HepG2 (cell line): ENCODE measurements around the gene TATDN3. TPM values are rescaled to one million over a fixed set of nuclear protein-coding genes. Genes with fewer than 3 reads are reported as not detected.
"Not testable (repeated sequence)": the region's sequence is repeated elsewhere in the genome, so short reads cannot be mapped to it uniquely, and the experiment has no call there.

Experiments
- ATAC-seq: fragments of 200-7000 bp; cut with Tn5 transposase; 3 replicates; pipeline ENCODE4 v1.9.1; 2020; ENCODE audit warnings: mild to moderate bottlenecking, moderate library complexity
- BruUV-seq: library from RNA; stranded (reverse); fragments of 400-500 nt; replicated peaks from 2 replicates; lab custom pipeline; 2021; lab: Mats Ljungman, UMichigan
- CTCF ChIA-PET: fragments of 300-600 bp; formaldehyde crosslinking; extraction: SDS; loops from one replicate; lab custom pipeline; 2021; ENCODE audit warnings: low total read pairs, inconsistent platforms, low intra/inter-chr PET ratio; lab: Yijun Ruan, JAX
- POLR2A ChIA-PET: fragments of 350-600 bp; sonication (Branson Sonifier 250); formaldehyde crosslinking; loops from one replicate; lab custom pipeline; 2020; ENCODE audit warnings: antibody characterized with exemption, inconsistent platforms; lab: Yijun Ruan, JAX
- DNase-seq: peaks from one replicate; pipeline ENCODE4 v3.0.0-alpha.2; 2015; ENCODE audit warnings: low spot score
- FAIRE-seq: peaks from 3 replicates; lab custom pipeline; 2011; peaks lifted over from hg19 to GRCh38; lab: Jason Lieb, UNC
- H2AFZ ChIP-seq: one replicate; pipeline ENCODE4 v1.6.1; 2011; ENCODE audit warnings: low read length, inconsistent platforms
- H3K27ac ChIP-seq: fragments of 300-600 bp; 3 replicates; pipeline ENCODE4 v1.8.0; 2011; ENCODE audit warnings: mixed run types, mild to moderate bottlenecking, mixed read lengths, low read length, inconsistent platforms; ENCODE audit not compliant: insufficient read depth; ENCODE audit errors: extremely low read length
- H3K27me3 ChIP-seq, 2 experiments: fragments of 200-600 bp in 1 of 2; 2 replicates in 1 of 2; 3 replicates in 1 of 2; pipeline versions ENCODE4 v1.6.0 to v1.8.0; 2011; ENCODE audit warnings: low read length in 2 of 2, mild to moderate bottlenecking in 2 of 2, moderate library complexity in 2 of 2, inconsistent platforms in 1 of 2; ENCODE audit not compliant: insufficient read depth in 2 of 2, control insufficient read depth in 1 of 2
- H3K36me3 ChIP-seq, 2 experiments: fragments of 200-600 bp in 1 of 2; replicated peaks in 1 of 2; 2 replicates in 1 of 2; 3 replicates in 1 of 2; pipeline versions ENCODE4 v1.5.1 to v1.8.0; 2011; ENCODE audit warnings: low read length in 2 of 2, inconsistent platforms in 1 of 2; ENCODE audit not compliant: insufficient read depth in 2 of 2, control insufficient read depth in 1 of 2
- H3K4me1 ChIP-seq: 2 replicates; pipeline ENCODE4 v1.5.1; 2012; ENCODE audit warnings: low read length, inconsistent platforms; ENCODE audit not compliant: insufficient read depth
- H3K4me2 ChIP-seq: 2 replicates; pipeline ENCODE4 v1.6.0; 2011; ENCODE audit warnings: low read depth, low read length, inconsistent platforms
- H3K4me3 ChIP-seq, 3 experiments: fragments of 200-600 bp in 1 of 3; sonication (generic), shearing (Covaris generic) in 1 of 3; replicated peaks in 1 of 3; 2 replicates each; pipeline ENCODE4 v1.5.1; 2011 to 2016; ENCODE audit warnings: low read length in 3 of 3, inconsistent platforms in 2 of 3, low read depth in 2 of 3, mild to moderate bottlenecking in 2 of 3, control low read depth in 1 of 3, mixed read lengths in 1 of 3; ENCODE audit not compliant: insufficient read depth in 1 of 3
- H3K79me2 ChIP-seq: one replicate; pipeline ENCODE4 v1.6.1; 2011; ENCODE audit warnings: low read length, inconsistent platforms; ENCODE audit not compliant: insufficient read depth
- H3K9ac ChIP-seq: 2 replicates; pipeline ENCODE4 v1.6.0; 2011; ENCODE audit warnings: mild to moderate bottlenecking, low read depth, low read length, inconsistent platforms; ENCODE audit not compliant: insufficient read depth
- H3K9me3 ChIP-seq: 2 replicates; pipeline ENCODE4 v1.5.1; 2012; ENCODE audit warnings: mild to moderate bottlenecking, low read length
- H4K20me1 ChIP-seq: 2 replicates; pipeline ENCODE4 v1.6.0; 2011; ENCODE audit warnings: inconsistent platforms, mild to moderate bottlenecking, low read length, moderate library complexity; ENCODE audit not compliant: insufficient read depth
- ETV5 ChIP-seq: IDR thresholded peaks from 2 replicates; pipeline ENCODE4 v1.6.1; 2018; ENCODE audit warnings: missing biosample characterization, missing genetic modification reagents, inconsistent platforms, borderline replicate concordance
- FOXP1 ChIP-seq, 2 experiments: fragments of 450-650 bp in 1 of 2; IDR thresholded peaks; 2 replicates each; pipeline ENCODE4 v1.6.1; 2017 to 2018; ENCODE audit warnings: antibody characterized with exemption in 1 of 2
- NCOA5 ChIP-seq: sonication (generic); formaldehyde crosslinking; IDR thresholded peaks from 2 replicates; pipeline ENCODE4 v1.4.0; 2020; ENCODE audit warnings: missing genetic modification reagents
- REST ChIP-seq, 2 experiments: IDR thresholded peaks; 2 replicates each; pipeline ENCODE4 v1.6.1; 2011 to 2012; ENCODE audit warnings: low read length in 2 of 2, borderline replicate concordance in 1 of 2, low read depth in 1 of 2, mild to moderate bottlenecking in 1 of 2, moderate library complexity in 1 of 2
- WGBS: methylation state at CpG from one replicate; pipeline ENCODE4 v1.1.6; 2017; ENCODE audit warnings: low lambda C conversion rate; 5-methylcytosine and 5-hydroxymethylcytosine counted together
- in situ Hi-C: cut with HindIII; loops from 2 replicates; pipeline ENCODE4 v1.10.0; 2017; ENCODE audit warnings: low pct_unique_long_range_greater_than_20kb; ENCODE audit not compliant: extremely low pct_ligation_motif_present
- intact Hi-C: fragments of 100-400 bp; cut with micrococcal nuclease; formaldehyde crosslinking; loops from one replicate; pipeline ENCODE4 v1.10.0; 2022; ENCODE audit not compliant: unreplicated experiment
- polyA plus RNA-seq, 8 experiments: library from polyadenylated mRNA; depleted of rRNA in 3 of 8; stranded (reverse) in 7 of 8; unstranded in 1 of 8; fragments of >200 nt; fragmentation: Illumina TruSeq in 4 of 8; extraction: Trizol in 4 of 8; gene quantifications; 2 replicates each; pipeline versions ENCODE4 v1.2.1 to v1.2.3, GENCODE V29; 2011 to 2016; ENCODE audit warnings: low read depth in 4 of 8, missing spikeins in 1 of 8, mixed read lengths in 1 of 8; ENCODE audit not compliant: insufficient read depth in 1 of 8
- total RNA-seq, 5 experiments: library from RNA; depleted of rRNA; stranded (reverse); fragments of >200 nt; fragmentation: Illumina TruSeq; extraction: Trizol; gene quantifications; 2 replicates each; pipeline ENCODE4 v1.2.3, GENCODE V29; 2016; ENCODE audit warnings: low read depth in 1 of 5

The TATDN3 gene
- total and polyA plus RNA-seq, 2 of the 13 experiments (the other 11 are each of a cell fraction or from before 2014, with no cell fraction given): 7.3 to 8.6 TPM

- no peak overlapping the region for H3K4me3 ChIP-seq
- no peak for ATAC-seq
- FAIRE-seq: no peak
- intact Hi-C loops: no loop called here
- TF ChIP-seq ETV5 (CRISPR knock-in tag) (no peak), FOXP1 (IDR thresholded peaks at IDR 0.05) (no peak), FOXP1 (CRISPR knock-in tag; IDR thresholded peaks at IDR 0.05) (no peak), REST (IDR thresholded peaks at IDR 0.05; ENCODE audit: borderline replicate concordance in 1 of 2, low read depth in 1 of 2, low read length in 2 of 2) (no peak), NCOA5 (CRISPR knock-in tag) (no peak)
- ChIA-PET POLR2A (no interaction called here), CTCF (no interaction called here)
- WGBS: 98% methylated on average over 3 of the region's 3 CpGs
- peaks cover 10% of the 10 kb centered on the region; the same call in 1 of the 2 replicates for H3K4me1 ChIP-seq
- H3K36me3 ChIP-seq: peaks cover 2 to 28% of the 10 kb centered on the region in 2 experiments
- no peaks in the 10 kb centered on the region for H3K27me3 ChIP-seq
- H3K27ac ChIP-seq: no peak overlapping the region
- no peak overlapping the region for H2AFZ ChIP-seq
- in situ Hi-C loops: no loop called here
- no peak overlapping the region for H3K9ac ChIP-seq
- H3K9me3 ChIP-seq: no peaks in the 10 kb centered on the region
- peaks cover 5% of the 10 kb centered on the region for H3K79me2 ChIP-seq
- H4K20me1 ChIP-seq: no peaks in the 10 kb centered on the region
- H3K4me2 ChIP-seq: no peak overlapping the region
- DNase-seq: no peak
- no TSS peak for BruUV-seq
Observed at GRCh38 chr1:212777151-212777550, 14.5 kb upstream of the TATDN3 start.

GRCh38 chr1:212779086-212779485, 12.6 kb upstream of the TATDN3 start:
- H3K27ac ChIP-seq, H3K4me1 ChIP-seq, H3K9ac ChIP-seq, intact Hi-C loops, H3K79me2 ChIP-seq, H3K4me3 ChIP-seq, H3K9me3 ChIP-seq, in situ Hi-C loops, DNase-seq, FAIRE-seq, CTCF ChIA-PET, H3K4me2 ChIP-seq, H3K27me3 ChIP-seq, H4K20me1 ChIP-seq, POLR2A ChIA-PET, H2AFZ ChIP-seq, BruUV-seq, ATAC-seq: not testable (repeated sequence)
- no CpG with 5 or more reads among the region's 32 CpGs for WGBS
- peaks cover 4 to 29% of the 10 kb centered on the region in 2 experiments; a peak in 4 of 5 replicates for H3K36me3 ChIP-seq
